GM21737 (cell line): ENCODE data around the gene PRRT1B.
A peak's percentile ranks its signal among the peaks of the same experiment; 100 is the strongest.
"Not testable (repeated sequence)": the region's sequence is repeated elsewhere in the genome, so short reads cannot be mapped to it uniquely, and the experiment has no call there.

Source experiments
- ATAC-seq: cut with Tn5 transposase; IDR thresholded peaks from one replicate; pipeline ENCODE4 v1.9.1; 2021; ENCODE audit warnings: mild to moderate bottlenecking, moderate library complexity; ENCODE audit not compliant: unreplicated experiment

The PRRT1B gene

GRCh38 chr9:131545003-131545785, at the start of gene PRRT1B:
TSS of gene PRRT1B (plus strand) at chr9:131545523. CDS start at chr9:131545616, 93 bp downstream.
- ATAC-seq: no peak

- no peak for ATAC-seq
These were observed 49.5 kb upstream of the PRRT1B start for GRCh38 chr9:131495785-131496184.

- no peak for ATAC-seq
These were observed 48.4 kb upstream of the PRRT1B start for GRCh38 chr9:131496844-131497405.

- no peak for ATAC-seq
These were observed 46.0 kb upstream of the PRRT1B start for GRCh38 chr9:131499254-131499767.

- no peak for ATAC-seq
These were observed 44.9 kb upstream of the PRRT1B start for GRCh38 chr9:131500377-131500776.

- no peak for ATAC-seq
These were observed 44.3 kb upstream of the PRRT1B start for GRCh38 chr9:131500939-131501541.

GRCh38 chr9:131502781-131503625, 42.3 kb upstream of the PRRT1B start, which contains the start of gene POMT1:
TSS of gene POMT1 (plus strand) at chr9:131502918. CDS start at chr9:131504219, 1,301 bp downstream.
- peak; percentile 77 for ATAC-seq

GRCh38 chr9:131503626-131504465, 41.5 kb upstream of the PRRT1B start:
- no peak for ATAC-seq

- no peak for ATAC-seq
These were observed 40.3 kb upstream of the PRRT1B start for GRCh38 chr9:131505012-131505411.

GRCh38 chr9:131511416-131511815, 33.9 kb upstream of the PRRT1B start:
- ATAC-seq: no peak

GRCh38 chr9:131511880-131512279, 33.4 kb upstream of the PRRT1B start:
- no peak for ATAC-seq

- ATAC-seq: no peak
These were observed 32.1 kb upstream of the PRRT1B start for GRCh38 chr9:131513177-131513576.

- ATAC-seq: not testable (repeated sequence)
These were observed 29.7 kb upstream of the PRRT1B start for GRCh38 chr9:131515559-131516031.

- no peak for ATAC-seq
These were observed 29.2 kb upstream of the PRRT1B start for GRCh38 chr9:131516100-131516499.

GRCh38 chr9:131516930-131517329, 28.4 kb upstream of the PRRT1B start:
- ATAC-seq: no peak

- ATAC-seq: no peak
These were observed 27.5 kb upstream of the PRRT1B start for GRCh38 chr9:131517761-131518190.

GRCh38 chr9:131518553-131518952, 26.8 kb upstream of the PRRT1B start:
- no peak for ATAC-seq

GRCh38 chr9:131520503-131520902, 24.8 kb upstream of the PRRT1B start:
- ATAC-seq: no peak

- no peak for ATAC-seq
These were observed 24.1 kb upstream of the PRRT1B start for GRCh38 chr9:131521203-131521602.

GRCh38 chr9:131521822-131522221, 23.5 kb upstream of the PRRT1B start:
- no peak for ATAC-seq
